PC-9 (cell line): Measurements from ENCODE around the gene MTERF4.

Experiments
- CTCF ChIP-seq: fragments of 200-600 bp; sonication (generic); conservative IDR thresholded peaks from 2 replicates; pipeline ENCODE4 v1.6.1; 2017; ENCODE audit warnings: mixed run types, antibody characterized with exemption, mild to moderate bottlenecking, moderate library complexity
- EZH2 ChIP-seq: fragments of 200-600 bp; sonication (generic); IDR thresholded peaks from 2 replicates; pipeline ENCODE4 v1.8.0; 2017; ENCODE audit warnings: antibody characterized with exemption, low read depth

GRCh38 chr2:241070811-241071676 lies 31.0 kb downstream of the MTERF4 start:
- no peak for TF ChIP-seq CTCF
- TF ChIP-seq EZH2, result no peak
